VCaP (cell line): Measurements from ENCODE around the gene RGS6.

Experiments
- H3K27ac ChIP-seq: fragments of 450-650 bp; 2 replicates; pipeline ENCODE4 v1.5.1; 2017
- TF ChIP-seq, protein P1 (sequence below): fragments of 450-650 bp; conservative IDR thresholded peaks from 2 replicates; pipeline ENCODE4 v1.5.1; 2017; ENCODE audit warnings: mild to moderate bottlenecking, moderate library complexity

RGS6 gene

DNA sequence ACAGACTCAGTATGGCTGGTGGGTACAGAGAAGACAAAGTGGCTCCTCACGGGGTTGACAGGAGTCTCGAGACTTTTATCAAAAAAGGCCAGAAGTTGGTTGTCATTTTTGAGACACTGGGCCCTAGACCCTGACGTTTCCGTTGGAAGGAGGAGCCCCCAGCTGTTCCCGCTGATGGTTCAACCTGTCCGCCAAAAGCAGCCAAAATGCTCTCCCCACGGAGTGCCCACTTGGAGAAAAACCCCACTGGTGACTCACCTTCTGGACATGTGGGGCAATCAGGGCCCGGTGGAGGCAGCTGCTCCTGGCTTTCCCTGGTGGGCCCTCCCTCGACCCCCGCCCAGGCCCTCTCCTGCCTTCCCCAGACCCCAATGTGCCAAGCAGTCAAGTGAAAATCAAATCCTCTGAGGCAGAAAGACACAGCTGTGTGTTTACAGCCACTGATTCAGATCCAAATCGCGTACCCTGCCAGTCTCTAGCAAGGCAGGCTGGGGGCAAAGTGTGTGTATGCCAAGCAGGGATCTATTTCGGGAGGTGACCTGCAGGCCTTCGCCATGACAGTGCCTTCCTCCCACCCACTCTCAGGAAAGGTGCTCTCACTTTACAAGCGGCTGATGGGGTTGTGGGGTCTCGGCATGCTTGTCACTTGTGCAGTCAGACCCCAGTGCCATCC lies 614.3 kb downstream of the RGS6 start:
- TF ChIP-seq, protein P1, sequence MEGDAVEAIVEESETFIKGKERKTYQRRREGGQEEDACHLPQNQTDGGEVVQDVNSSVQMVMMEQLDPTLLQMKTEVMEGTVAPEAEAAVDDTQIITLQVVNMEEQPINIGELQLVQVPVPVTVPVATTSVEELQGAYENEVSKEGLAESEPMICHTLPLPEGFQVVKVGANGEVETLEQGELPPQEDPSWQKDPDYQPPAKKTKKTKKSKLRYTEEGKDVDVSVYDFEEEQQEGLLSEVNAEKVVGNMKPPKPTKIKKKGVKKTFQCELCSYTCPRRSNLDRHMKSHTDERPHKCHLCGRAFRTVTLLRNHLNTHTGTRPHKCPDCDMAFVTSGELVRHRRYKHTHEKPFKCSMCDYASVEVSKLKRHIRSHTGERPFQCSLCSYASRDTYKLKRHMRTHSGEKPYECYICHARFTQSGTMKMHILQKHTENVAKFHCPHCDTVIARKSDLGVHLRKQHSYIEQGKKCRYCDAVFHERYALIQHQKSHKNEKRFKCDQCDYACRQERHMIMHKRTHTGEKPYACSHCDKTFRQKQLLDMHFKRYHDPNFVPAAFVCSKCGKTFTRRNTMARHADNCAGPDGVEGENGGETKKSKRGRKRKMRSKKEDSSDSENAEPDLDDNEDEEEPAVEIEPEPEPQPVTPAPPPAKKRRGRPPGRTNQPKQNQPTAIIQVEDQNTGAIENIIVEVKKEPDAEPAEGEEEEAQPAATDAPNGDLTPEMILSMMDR, result no peak
- H3K27ac ChIP-seq, result no peak overlapping the region

GRCh38 chr14:72547999-72548398 lies 615.8 kb downstream of the RGS6 start:
- H3K27ac ChIP-seq, result no peak overlapping the region
- TF ChIP-seq, protein P1, result no peak

DNA sequence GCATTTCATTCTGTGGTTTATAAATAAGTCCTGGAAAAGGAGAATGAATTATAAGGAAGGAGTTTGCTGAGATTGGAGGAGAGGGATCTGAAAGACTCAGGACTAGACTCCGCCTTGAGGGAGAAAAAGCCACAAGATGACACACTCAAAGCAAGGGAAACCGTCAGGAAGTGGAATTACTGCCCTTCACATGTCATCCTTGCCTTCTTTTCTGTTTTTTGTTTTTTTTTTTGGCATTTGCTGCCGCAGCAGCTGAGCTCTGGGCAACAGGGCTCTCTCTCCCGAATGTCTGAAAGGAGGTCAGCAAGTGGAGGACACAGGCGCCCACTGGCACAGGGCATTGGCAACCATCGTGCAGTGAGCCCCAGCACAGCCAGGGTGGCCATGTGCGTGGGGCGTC lies 616.8 kb downstream of the RGS6 start:
- H3K27ac ChIP-seq, result no peak overlapping the region
- TF ChIP-seq, protein P1, result no peak

DNA sequence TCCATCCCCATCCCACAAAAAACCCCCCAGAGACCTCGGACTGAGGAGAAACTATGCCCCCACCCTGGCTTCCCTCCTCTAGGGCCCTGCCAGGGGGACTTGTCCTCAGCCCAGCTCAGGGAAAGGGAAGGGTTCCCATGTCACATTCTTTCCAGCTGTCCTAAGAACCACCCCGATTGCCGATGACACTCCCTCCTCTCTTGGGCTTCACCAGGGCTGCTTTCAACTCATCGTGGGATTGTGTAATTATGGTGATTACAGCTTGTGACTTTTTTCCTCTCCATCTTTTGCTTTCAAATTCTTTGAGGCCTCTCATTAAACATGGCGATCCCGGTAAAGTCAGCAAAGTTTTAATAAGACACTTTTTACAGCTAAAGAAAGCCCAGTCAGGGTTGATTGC lies 617.6 kb downstream of the RGS6 start:
- no peak overlapping the region for H3K27ac ChIP-seq
- TF ChIP-seq, protein P1, result no peak

DNA sequence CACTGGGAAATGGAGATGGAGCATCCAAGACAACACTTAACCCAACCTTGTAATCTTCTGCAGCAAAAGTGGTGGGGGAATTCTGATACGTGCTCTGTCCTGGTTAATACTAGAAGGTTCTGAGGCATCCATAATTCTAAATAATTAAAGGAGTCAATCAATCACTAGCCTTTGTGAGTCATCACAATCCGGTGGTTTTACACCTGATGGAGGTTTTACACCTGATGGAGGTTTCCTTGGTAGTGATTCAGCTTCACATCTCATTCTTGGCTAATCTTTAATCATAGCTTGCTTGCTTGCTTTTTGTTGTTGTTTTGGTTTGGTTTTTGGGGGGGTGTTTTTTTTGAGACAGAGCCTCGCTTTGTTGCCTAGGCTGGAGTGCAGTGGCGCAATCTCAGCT lies 618.3 kb downstream of the RGS6 start:
- no peak overlapping the region for H3K27ac ChIP-seq
- TF ChIP-seq, protein P1, result no peak

GRCh38 chr14:72552236-72552635 lies 620.0 kb downstream of the RGS6 start:
- TF ChIP-seq, protein P1, result no peak
- H3K27ac ChIP-seq, result no peak overlapping the region

DNA sequence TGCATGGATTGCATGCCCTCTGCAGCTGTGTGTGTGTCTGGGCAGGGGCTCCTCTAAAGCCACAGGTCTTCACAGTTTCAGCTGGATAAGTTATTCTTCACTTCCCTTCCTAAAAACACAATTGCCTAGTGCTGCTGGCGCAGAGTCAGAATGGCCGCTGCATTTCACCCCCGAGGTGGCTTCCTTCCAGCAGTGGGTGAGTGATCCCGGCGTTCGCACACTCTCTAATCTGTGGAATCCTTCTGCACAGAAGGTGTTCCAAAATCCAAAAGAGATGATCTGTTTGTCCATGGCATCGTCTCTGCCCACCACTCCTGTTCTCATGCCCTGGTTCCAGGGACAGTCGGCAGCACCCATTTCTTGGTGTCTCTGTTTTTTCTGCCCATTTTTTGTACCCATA lies 620.9 kb downstream of the RGS6 start:
- no peak overlapping the region for H3K27ac ChIP-seq
- TF ChIP-seq, protein P1, result no peak
